Kidney capillary endothelial cell (primary cell): ENCODE measurements around the gene SPSB1.

ENCODE experiments used
- DNase-seq: peaks from one replicate; pipeline ENCODE4 v3.0.0-alpha.2; 2018; ENCODE audit warnings: low spot score

SPSB1 gene

GRCh38 chr1:9344426-9345200, 51.9 kb downstream of the SPSB1 start:
- DNase-seq: no peak

DNA sequence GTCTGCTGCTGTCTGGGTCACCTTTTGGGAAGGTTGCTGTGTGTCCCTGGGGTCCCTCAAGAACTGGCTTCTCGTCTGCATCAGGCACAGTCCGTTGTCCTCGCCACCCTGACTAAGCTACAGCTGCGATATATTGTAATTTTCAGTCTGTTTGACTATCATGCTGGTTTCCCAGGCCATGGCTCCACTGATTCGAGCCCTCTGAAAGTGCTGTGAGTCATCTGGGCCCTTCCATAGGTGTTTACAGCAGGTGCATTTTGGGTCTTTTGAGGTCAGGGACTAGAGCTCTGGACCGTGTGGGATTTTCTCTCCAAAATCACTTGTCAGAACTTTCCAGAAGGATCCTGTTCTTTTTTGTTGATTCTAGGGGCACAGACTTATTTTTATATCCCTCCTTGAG, 52.8 kb downstream of the SPSB1 start:
- DNase-seq: no peak

GRCh38 chr1:9345922-9346321, 53.2 kb downstream of the SPSB1 start:
- DNase-seq: no peak

DNA sequence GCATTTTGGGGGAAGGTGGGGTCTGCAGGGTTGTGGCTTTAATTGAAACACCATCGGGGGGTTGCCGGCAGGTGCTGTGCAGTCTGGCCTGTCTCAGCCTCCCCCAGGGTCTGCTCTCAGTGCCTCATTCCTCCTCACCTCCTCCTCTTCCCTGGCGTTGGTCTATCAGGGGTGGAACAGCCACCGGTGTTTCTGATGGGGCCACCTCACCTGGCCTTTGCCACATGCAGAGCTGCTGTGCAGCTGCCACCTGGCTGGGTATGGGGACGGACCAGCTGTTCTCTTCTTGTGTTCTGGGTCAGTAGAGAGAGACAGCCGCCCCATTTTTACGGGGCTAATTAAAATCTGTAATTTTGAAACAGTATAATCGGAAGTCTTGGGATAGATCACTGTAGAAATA, 53.9 kb downstream of the SPSB1 start:
- DNase-seq: no peak

DNA sequence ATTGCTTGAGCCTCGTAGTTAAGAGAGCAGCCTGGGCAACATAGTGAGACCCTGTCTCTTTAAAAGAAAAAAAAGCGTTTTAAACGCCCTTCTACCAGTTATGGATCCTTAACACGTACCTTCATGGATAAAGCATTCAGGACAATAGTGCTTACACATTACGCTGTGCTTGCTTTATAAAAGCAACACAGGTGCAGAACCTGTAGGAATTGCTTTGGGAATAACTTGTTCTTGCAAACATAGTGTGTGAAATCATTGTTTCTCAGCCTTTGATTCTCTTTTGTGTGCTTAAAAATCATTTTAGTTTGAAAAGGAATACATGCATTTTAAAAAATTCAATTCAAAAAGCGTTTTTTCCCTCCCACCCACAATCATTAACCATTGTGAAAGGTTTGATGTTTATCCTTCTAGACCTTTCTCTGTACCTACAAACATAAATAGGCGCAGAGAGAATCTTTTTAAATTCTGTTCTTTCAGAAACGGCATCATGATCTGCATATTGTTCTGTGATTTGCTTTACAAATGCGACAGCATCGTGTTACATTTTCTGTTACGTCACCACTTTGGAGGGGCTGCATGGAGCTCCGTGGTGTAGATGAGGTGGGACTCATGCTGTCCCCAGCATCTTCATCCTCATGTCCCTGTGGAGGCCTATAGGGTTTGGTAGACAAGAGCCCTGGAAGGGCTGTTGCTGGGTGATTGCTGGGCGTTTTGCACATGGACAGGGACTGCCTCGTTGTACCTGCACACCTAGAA, 54.6 kb downstream of the SPSB1 start:
- DNase-seq: no peak

DNA sequence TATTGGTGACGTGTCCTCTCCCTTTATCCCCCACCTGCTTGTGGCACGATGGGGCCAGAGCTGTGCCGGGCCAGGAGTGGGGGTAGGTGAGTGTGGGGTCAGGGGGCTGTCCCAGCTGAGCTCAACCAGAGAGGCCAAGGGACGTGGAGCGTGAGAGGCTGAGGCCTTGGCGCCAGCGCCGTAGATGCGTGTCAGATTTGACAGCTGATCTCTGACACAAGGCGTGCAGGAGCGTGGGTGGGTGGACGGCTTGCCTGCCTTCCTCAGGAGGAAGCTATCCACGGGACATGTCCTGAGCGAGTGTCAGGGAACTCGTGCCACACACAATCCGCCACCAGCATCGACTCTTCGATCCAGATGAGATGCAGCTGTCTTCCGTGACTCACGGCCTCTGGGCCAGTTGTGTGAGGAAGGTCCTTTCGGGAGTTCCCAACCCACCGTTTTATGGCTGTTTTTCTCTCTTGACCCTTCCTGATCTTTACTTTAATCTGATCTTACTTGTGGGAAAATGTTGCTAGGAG, 56.7 kb downstream of the SPSB1 start:
- DNase-seq: no peak

DNA sequence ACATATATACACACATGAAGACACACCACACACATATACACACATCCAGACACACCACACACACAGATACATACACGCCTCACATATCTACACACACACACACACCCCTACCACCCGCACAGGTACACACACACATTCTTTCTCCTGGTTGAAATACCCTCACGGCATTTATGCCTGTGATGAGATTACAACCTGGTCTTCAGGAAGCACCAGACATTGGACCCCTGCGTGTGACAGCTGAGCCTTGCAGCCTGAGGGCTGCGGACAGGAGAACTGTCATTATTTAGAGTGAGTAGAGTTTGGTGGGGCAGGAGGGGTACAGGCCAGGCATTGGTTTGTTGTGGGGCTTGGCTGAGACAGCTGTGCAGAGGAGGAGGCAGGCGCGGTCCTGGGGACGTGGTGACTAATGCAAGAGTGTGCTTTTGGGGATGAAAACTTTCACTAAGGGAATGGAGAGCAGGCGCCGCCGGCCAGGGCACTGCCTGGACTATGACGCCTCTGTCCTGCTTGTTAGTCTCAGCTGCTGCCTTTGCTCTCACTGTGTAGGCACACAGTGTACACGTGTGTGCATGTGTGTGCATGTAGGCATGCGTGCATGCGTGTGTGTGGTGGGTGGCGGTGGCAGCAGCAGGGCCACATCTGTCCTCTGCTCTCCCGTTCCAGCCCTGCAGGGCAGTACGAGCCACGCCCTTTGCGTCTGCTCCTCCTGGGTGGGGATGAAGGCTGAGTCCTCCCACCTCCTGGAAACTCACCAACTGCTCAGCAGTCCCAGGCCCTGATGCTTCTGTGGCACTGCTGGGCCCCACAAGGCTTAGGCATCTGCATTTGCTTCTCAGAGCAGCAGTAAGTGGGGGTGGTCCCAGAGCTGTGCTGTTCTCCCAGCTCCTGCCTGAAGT, 57.6 kb downstream of the SPSB1 start:
- DNase-seq: no peak

DNA sequence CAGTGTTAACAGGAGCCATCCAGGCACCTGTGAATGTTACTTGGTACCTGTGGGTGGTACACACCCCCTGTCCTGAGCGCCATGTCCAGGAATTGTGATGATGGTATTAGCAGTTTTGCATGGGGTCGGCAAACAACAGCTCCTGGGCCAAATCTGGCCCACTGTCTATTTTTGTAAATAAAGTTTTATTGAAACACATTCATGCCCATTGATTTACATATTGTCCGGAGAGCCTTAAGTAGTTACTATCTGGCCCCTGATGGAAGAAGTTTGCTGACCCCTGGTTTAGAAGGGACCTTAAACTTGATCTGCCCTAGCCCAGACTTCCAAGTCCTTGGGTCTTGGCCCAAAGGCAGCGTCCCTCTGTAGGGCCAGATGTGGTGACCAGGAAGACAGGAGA, 58.3 kb downstream of the SPSB1 start:
- DNase-seq: no peak

DNA sequence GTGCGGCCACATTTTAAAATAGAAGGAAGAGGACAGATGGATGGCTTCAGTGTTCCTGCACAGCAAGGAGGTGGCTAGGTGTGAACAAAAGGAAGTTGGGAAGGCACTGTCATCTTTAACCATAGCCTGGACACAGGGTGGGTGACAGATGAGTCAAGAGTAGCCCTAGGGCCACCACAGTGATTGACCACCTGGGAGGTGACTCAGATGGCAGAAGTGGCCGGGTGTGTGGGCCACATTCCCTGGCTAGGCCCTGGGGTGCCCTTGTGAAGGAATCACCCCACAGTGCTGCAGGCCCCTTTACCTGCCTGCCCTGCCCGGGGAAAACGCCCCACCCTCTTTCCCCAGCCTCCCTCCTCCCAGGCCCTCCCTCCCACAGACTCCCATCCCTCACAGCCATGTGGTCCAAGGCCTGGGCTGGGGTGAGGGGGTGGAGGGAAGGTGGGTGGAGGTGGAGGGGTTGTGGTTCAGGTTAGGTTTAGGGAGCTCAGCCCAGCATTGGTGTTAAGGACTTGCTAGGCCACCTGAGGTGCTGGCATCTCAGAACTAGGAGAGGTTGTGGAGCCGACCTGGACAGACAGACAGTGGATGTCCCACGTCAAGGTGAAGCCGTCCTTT, 59.1 kb downstream of the SPSB1 start:
- no peak for DNase-seq

- DNase-seq: no peak
Measured at GRCh38 chr1:9352377-9353134, 59.9 kb downstream of the SPSB1 start.

- DNase-seq: no peak
Measured at GRCh38 chr1:9355503-9355902, 62.8 kb downstream of the SPSB1 start.

DNA sequence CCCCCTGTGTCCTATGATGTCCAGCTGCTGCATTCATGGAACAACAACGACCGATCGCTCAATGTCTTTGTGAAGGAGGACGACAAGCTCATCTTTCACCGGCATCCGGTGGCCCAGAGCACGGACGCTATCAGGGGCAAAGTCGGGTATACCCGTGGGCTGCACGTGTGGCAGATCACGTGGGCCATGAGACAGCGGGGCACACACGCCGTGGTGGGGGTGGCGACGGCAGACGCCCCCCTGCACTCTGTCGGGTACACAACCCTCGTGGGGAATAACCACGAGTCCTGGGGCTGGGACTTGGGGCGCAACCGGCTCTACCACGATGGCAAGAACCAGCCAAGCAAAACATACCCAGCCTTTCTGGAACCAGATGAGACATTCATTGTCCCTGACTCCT, 63.3 kb downstream of the SPSB1 start:
- DNase-seq: no peak

GRCh38 chr1:9356829-9357466, 64.3 kb downstream of the SPSB1 start:
- DNase-seq: no peak

GRCh38 chr1:9357958-9358357, 65.3 kb downstream of the SPSB1 start:
- DNase-seq: no peak

- no peak for DNase-seq
Measured at GRCh38 chr1:9360371-9361064, 67.8 kb downstream of the SPSB1 start.

DNA sequence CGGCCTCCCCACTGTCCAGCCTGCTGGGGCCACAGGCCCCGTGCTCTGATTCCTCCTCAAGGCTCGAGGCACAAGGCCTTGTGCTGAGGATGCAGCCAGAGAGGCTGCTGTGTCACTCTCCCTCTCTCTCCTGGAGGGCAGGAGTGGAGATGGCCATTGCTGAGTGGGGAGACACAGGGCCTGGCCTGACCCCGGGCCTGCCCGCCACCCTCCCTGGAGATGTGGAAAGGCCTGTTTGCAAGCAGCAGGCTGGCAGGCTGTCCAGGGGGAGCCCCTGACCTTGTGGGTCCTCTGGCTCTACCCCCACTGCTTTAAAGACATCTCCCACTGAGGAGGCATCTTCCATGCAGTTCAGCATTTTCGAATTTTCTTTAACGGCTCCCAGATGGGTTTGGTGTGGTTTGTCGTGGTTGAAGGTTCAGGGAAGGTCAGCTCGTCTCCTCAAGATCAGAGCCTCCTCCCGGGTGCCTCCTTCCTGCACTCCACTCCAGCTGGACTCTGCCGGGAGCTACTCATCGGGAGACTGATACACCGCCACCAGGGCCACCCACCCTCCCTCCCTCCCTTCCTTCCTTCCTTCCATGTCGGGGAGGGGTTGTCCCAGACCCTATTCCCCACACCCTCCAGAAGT, 69.1 kb downstream of the SPSB1 start:
- no peak for DNase-seq

GRCh38 chr1:9362488-9362887, 69.8 kb downstream of the SPSB1 start:
- DNase-seq: no peak

- no peak for DNase-seq
Measured at GRCh38 chr1:9363061-9363471, 70.4 kb downstream of the SPSB1 start.

- DNase-seq: no peak
Measured at GRCh38 chr1:9366298-9366697, 73.6 kb downstream of the SPSB1 start.
